ENCODE data around the gene GREB1. TPM values are rescaled to one million over a fixed set of nuclear protein-coding genes. Genes with fewer than 3 reads are reported as not detected.

The GREB1 gene
- total RNA-seq, 1 donor from 2014 or later = 11.4 TPM

GRCh38 chr2:11507517-11507916 is 26.3 kb upstream of the GREB1 start:
- DNase-seq (ENCODE audit: missing footprints) (no peak), ATAC-seq (no peak)
- intact Hi-C loops (cut with DNase I) = no loop called here

- ATAC-seq = no peak
- intact Hi-C loops (cut with DNase I) = no loop called here
- no peak for DNase-seq (ENCODE audit: missing footprints)
Measured at GRCh38 chr2:11508279-11508678, 25.6 kb upstream of the GREB1 start.

GRCh38 chr2:11509657-11510360 is 24.0 kb upstream of the GREB1 start:
- DNase-seq (ENCODE audit: missing footprints) (no peak), ATAC-seq (no peak)
- intact Hi-C loops (cut with DNase I) = no loop called here

GRCh38 chr2:11512431-11512830 is 21.4 kb upstream of the GREB1 start:
- no peak for DNase-seq (ENCODE audit: missing footprints)
- ATAC-seq = no peak
- intact Hi-C loops (cut with DNase I) = no loop called here

- intact Hi-C loops (cut with DNase I) = no loop called here
- no peak for DNase-seq (ENCODE audit: missing footprints)
- ATAC-seq = no peak
Measured at GRCh38 chr2:11513319-11513718, 20.5 kb upstream of the GREB1 start.

- ATAC-seq (no peak), DNase-seq (ENCODE audit: missing footprints) (no peak)
- intact Hi-C loops (cut with DNase I) = no loop called here
Measured at GRCh38 chr2:11514081-11514730, 19.6 kb upstream of the GREB1 start.

- intact Hi-C loops (cut with DNase I) = no loop called here
- DNase-seq (ENCODE audit: missing footprints) (no peak), ATAC-seq (no peak)
Measured at GRCh38 chr2:11514904-11515303, 18.9 kb upstream of the GREB1 start.

GRCh38 chr2:11515490-11515981 is 18.3 kb upstream of the GREB1 start:
- intact Hi-C loops (cut with DNase I) = no loop called here
- no peak for ATAC-seq
- no peak for DNase-seq (ENCODE audit: missing footprints)

GRCh38 chr2:11516984-11517648 is 16.7 kb upstream of the GREB1 start:
- intact Hi-C loops (cut with DNase I) = no loop called here
- DNase-seq (ENCODE audit: missing footprints) (no peak), ATAC-seq (peak; percentile 23)

GRCh38 chr2:11517906-11518305 is 15.9 kb upstream of the GREB1 start:
- DNase-seq (ENCODE audit: missing footprints) (no peak), ATAC-seq (no peak)
- intact Hi-C loops (cut with DNase I) = no loop called here

GRCh38 chr2:11520092-11520693 is 13.7 kb upstream of the GREB1 start:
- intact Hi-C loops (cut with DNase I) = no loop called here
- no peak for ATAC-seq
- no peak for DNase-seq (ENCODE audit: missing footprints)

- intact Hi-C loops (cut with DNase I) = no loop called here
- DNase-seq (ENCODE audit: missing footprints) (no peak), ATAC-seq (no peak)
Measured at GRCh38 chr2:11521775-11522174, 12.1 kb upstream of the GREB1 start.

- intact Hi-C loops (cut with DNase I) = no loop called here
- no peak for DNase-seq (ENCODE audit: missing footprints)
- no peak for ATAC-seq
Measured at GRCh38 chr2:11524470-11524869, 9.4 kb upstream of the GREB1 start.

- no peak for DNase-seq (ENCODE audit: missing footprints)
- no peak for ATAC-seq
- intact Hi-C loops (cut with DNase I) = no loop called here
Measured at GRCh38 chr2:11525762-11526161, 8.1 kb upstream of the GREB1 start.

GRCh38 chr2:11527001-11527400 is 6.8 kb upstream of the GREB1 start:
- intact Hi-C loops (cut with DNase I) = no loop called here
- DNase-seq (ENCODE audit: missing footprints) (no peak), ATAC-seq (no peak)

GRCh38 chr2:11528228-11528627 is 5.6 kb upstream of the GREB1 start:
- ATAC-seq = no peak
- intact Hi-C loops (cut with DNase I) = no loop called here

GRCh38 chr2:11530864-11531465 is 2.9 kb upstream of the GREB1 start:
- intact Hi-C loops (cut with DNase I) = no loop called here
- DNase-seq (ENCODE audit: missing footprints) = no peak
- ATAC-seq = no peak

More at GRCh38 chr2:11528228-11528627, 5.6 kb upstream of the GREB1 start:
- DNase-seq (ENCODE audit: missing footprints) = no peak

- ATAC-seq (no peak), DNase-seq (ENCODE audit: missing footprints) (no peak)
- intact Hi-C loops (cut with DNase I) = no loop called here
Measured at GRCh38 chr2:11532416-11533055, 1.3 kb upstream of the GREB1 start.

Data from Right ventricle myocardium inferior (tissue), 1 donor.